A673 (cell line): ENCODE data around the gene ERBB2.

Source experiments
- CTCF ChIP-seq: fragments of 300-800, 200-600 bp; sonication (generic); conservative IDR thresholded peaks from 2 replicates; pipeline ENCODE4 v1.5.1; 2017; ENCODE audit warnings: low read depth, mild to moderate bottlenecking, antibody characterized with exemption, low read length, moderate library complexity, mixed read lengths
- EZH2 ChIP-seq: fragments of 200-600 bp; sonication (generic); IDR thresholded peaks from 2 replicates; pipeline ENCODE4 v1.6.1; 2017; ENCODE audit warnings: borderline replicate concordance, low read depth, mild to moderate bottlenecking, mixed read lengths, antibody characterized with exemption, low read length; ENCODE audit not compliant: poor library complexity, severe bottlenecking

- TF ChIP-seq EZH2: no peak
- no peak for TF ChIP-seq CTCF
These were observed 27.7 kb downstream of the ERBB2 start for GRCh38 chr17:39727556-39727955.
